Esophagus muscularis mucosa (tissue), 3 donors: ENCODE measurements around the gene TMEM238.

ENCODE experiments used
- POLR2A ChIP-seq: fragments of 450-650 bp; IDR thresholded peaks from one replicate; pipeline ENCODE4 v1.6.1; 2017; ENCODE audit warnings: antibody characterized with exemption, moderate library complexity, mild to moderate bottlenecking, low read depth
- TF ChIP-seq, protein P1 (sequence below), 3 experiments: fragments of 200-600 bp in 2 of 3; fragments of 450-650 bp in 1 of 3; sonication (generic) in 2 of 3; IDR thresholded peaks; one replicate each; pipeline ENCODE4 v1.5.1; 2017 to 2019; ENCODE audit warnings: antibody characterized with exemption in 3 of 3, mild to moderate bottlenecking in 2 of 3, moderate library complexity in 1 of 3

DNA sequence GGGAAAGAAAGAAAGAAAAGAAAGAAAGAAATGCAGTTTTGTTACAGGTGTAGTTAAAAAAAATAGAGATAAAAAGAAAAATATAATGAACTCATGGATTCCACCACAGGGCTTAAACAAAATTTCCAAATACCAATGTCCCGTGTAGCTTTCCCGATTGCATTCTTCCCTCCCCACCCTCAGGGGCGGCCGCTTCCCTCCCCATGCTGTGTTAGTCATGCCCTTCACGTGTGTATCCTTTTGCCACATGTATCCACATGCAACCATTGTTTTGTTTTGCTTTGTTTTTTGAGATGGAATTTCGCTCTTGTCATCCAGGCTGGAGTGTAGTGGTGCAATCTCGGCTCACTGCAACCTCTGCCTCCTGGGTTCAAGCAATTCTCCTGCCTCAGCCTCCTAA, 48.0 kb downstream of the TMEM238 start:
- TF ChIP-seq POLR2A: no peak
- TF ChIP-seq, protein P1, sequence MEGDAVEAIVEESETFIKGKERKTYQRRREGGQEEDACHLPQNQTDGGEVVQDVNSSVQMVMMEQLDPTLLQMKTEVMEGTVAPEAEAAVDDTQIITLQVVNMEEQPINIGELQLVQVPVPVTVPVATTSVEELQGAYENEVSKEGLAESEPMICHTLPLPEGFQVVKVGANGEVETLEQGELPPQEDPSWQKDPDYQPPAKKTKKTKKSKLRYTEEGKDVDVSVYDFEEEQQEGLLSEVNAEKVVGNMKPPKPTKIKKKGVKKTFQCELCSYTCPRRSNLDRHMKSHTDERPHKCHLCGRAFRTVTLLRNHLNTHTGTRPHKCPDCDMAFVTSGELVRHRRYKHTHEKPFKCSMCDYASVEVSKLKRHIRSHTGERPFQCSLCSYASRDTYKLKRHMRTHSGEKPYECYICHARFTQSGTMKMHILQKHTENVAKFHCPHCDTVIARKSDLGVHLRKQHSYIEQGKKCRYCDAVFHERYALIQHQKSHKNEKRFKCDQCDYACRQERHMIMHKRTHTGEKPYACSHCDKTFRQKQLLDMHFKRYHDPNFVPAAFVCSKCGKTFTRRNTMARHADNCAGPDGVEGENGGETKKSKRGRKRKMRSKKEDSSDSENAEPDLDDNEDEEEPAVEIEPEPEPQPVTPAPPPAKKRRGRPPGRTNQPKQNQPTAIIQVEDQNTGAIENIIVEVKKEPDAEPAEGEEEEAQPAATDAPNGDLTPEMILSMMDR (IDR thresholded peaks at IDR 0.05): no peak
